ENCODE data around the gene HSPBP1. TPM values are rescaled to one million over a fixed set of nuclear protein-coding genes. Genes with fewer than 3 reads are reported as not detected.

The HSPBP1 gene
- total RNA-seq, 1 donor from 2014 or later, result 15.0 TPM

DNA sequence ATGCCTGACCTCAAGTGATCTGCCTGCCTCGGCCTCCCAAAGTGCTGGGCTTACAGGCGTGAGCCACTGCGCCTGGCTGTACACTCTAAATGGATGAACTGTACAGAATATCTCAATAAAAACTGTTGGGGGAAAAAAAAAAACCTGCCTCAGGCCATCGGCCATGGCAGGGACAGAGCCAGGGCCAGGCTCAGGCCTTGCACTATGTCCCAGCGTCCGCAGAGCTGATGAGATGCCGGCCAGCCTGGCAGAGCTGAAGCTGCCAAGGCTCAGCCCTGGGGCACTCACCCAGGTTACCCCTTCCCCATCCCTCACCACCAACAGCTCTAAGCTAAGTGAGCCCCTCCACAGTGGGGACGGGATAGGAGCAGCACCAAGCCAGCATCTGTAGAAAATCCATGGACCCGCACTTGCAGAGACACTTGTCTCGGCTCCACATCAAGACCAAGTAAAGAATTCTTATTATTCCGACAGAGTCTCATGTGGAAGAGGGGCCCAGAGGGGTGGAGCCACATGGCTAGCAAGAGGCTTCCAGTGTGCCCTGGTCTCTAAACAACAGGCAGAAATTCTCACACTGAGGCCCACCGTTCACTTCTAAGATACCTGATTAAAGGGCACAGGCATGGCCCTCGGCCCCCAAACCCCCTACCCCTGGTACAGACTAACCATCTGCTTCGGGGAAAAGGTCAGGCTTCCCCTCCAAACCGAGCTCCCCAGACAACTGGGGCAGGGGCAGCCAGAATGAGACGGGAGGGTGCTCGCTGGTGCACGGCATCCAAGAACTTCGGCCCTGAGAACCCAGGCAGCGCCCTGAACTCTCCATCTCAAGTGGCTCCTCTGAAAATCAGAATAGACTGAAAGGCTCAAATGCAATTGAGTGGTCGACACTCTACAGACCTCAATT lies 26.9 kb downstream of the HSPBP1 start:
- no peaks in the 10 kb centered on the region for H3K9me3 ChIP-seq (ENCODE audit: low read depth)
- no peak for DNase-seq (ENCODE audit: low spot score)
- Mint-ChIP-seq H3K27ac (peak overlapping the region; percentile 42), H3K4me1 (peaks cover 44% of the 10 kb centered on the region), H3K27me3 (ENCODE audit: insufficient read depth, low read depth) (peaks cover 2% of the 10 kb centered on the region), H3K4me3 (peak overlapping the region; percentile 41), H3K36me3 (no peaks in the 10 kb centered on the region), H3K9me3 (no peaks in the 10 kb centered on the region)
- no peaks in the 10 kb centered on the region for H3F3A ChIP-seq (ENCODE audit: low read depth)
- H3K4me2 ChIP-seq, result no peak overlapping the region
- peaks cover 100% of the 10 kb centered on the region for H4K20me1 ChIP-seq (ENCODE audit: low read depth)
- H3K27me3 ChIP-seq, result no peaks in the 10 kb centered on the region
- H3K27ac ChIP-seq, result no peak overlapping the region
- TF ChIP-seq EZH2 (IDR thresholded peaks at IDR 0.05), result no peak
- TF ChIP-seq EZH2phosphoT487 (IDR thresholded peaks at IDR 0.05), result no peak
- TF ChIP-seq, protein P1, sequence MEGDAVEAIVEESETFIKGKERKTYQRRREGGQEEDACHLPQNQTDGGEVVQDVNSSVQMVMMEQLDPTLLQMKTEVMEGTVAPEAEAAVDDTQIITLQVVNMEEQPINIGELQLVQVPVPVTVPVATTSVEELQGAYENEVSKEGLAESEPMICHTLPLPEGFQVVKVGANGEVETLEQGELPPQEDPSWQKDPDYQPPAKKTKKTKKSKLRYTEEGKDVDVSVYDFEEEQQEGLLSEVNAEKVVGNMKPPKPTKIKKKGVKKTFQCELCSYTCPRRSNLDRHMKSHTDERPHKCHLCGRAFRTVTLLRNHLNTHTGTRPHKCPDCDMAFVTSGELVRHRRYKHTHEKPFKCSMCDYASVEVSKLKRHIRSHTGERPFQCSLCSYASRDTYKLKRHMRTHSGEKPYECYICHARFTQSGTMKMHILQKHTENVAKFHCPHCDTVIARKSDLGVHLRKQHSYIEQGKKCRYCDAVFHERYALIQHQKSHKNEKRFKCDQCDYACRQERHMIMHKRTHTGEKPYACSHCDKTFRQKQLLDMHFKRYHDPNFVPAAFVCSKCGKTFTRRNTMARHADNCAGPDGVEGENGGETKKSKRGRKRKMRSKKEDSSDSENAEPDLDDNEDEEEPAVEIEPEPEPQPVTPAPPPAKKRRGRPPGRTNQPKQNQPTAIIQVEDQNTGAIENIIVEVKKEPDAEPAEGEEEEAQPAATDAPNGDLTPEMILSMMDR (IDR thresholded peaks at IDR 0.05), result no peak
- no peak overlapping the region for H2AFZ ChIP-seq (replicated peaks)
- H3K79me2 ChIP-seq (ENCODE audit: low read depth), result peaks cover 97% of the 10 kb centered on the region
- H3K36me3 ChIP-seq, result no peaks in the 10 kb centered on the region
- no peak overlapping the region for H3K4me3 ChIP-seq
- H3K4me1 ChIP-seq, result peaks cover 12% of the 10 kb centered on the region
- H3K9ac ChIP-seq, result peak overlapping the region; percentile 10

DNA sequence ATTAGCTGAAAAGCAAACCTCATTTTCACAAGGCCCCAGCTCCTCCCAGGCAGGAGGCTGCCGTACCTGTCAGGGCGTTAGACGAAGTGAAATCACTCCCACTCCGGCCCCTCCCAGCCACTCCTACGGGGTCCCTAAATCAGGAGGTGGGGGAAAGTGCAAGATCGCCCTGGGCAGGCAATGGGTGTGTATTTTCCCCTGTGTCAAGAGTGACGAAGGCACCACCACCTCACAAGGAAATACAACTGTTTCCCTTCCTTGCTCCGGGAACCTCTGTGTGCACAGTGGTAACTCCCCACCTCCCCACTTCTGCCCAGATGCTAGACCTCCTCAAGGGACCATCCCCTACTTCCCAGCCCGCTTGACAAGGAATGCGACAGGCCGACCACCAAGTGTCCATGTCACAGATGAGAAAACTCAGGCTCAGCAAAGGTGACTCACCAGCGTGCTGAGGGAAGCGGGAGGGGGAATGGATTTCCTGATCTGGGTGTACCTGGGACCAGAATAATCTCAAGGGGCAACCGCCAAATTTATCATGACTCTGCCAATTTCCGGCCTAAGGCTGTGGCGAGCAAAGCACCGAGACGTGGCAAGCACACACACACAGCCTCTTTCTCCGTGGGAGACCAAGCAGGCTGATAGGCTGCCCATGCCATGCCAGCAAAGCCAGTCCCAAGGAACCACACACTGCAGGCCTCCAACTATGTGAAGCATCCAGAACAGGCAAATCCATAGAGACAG lies 28.4 kb downstream of the HSPBP1 start:
- Mint-ChIP-seq H3K4me3 (no peak overlapping the region), H3K27me3 (ENCODE audit: insufficient read depth, low read depth) (peaks cover 2% of the 10 kb centered on the region), H3K9me3 (no peaks in the 10 kb centered on the region), H3K36me3 (no peaks in the 10 kb centered on the region), H3K27ac (no peak overlapping the region), H3K4me1 (peaks cover 31% of the 10 kb centered on the region)
- Histone ChIP-seq H4K20me1 (ENCODE audit: low read depth) (peaks cover 96% of the 10 kb centered on the region), H3K27ac (no peak overlapping the region), H3K79me2 (ENCODE audit: low read depth) (peaks cover 90% of the 10 kb centered on the region), H3K27me3 (no peaks in the 10 kb centered on the region), H3K9me3 (ENCODE audit: low read depth) (no peaks in the 10 kb centered on the region), H2AFZ (replicated peaks) (no peak overlapping the region), H3K4me3 (no peak overlapping the region), H3K4me2 (no peak overlapping the region), H3F3A (ENCODE audit: low read depth) (no peaks in the 10 kb centered on the region), H3K4me1 (peaks cover 1% of the 10 kb centered on the region), H3K36me3 (no peaks in the 10 kb centered on the region), H3K9ac (peak overlapping the region; percentile 43)
- TF ChIP-seq EZH2 (IDR thresholded peaks at IDR 0.05) (no peak), EZH2phosphoT487 (IDR thresholded peaks at IDR 0.05) (no peak)
- TF ChIP-seq, protein P1 (IDR thresholded peaks at IDR 0.05), result no peak
- no peak for DNase-seq (ENCODE audit: low spot score)

DNA sequence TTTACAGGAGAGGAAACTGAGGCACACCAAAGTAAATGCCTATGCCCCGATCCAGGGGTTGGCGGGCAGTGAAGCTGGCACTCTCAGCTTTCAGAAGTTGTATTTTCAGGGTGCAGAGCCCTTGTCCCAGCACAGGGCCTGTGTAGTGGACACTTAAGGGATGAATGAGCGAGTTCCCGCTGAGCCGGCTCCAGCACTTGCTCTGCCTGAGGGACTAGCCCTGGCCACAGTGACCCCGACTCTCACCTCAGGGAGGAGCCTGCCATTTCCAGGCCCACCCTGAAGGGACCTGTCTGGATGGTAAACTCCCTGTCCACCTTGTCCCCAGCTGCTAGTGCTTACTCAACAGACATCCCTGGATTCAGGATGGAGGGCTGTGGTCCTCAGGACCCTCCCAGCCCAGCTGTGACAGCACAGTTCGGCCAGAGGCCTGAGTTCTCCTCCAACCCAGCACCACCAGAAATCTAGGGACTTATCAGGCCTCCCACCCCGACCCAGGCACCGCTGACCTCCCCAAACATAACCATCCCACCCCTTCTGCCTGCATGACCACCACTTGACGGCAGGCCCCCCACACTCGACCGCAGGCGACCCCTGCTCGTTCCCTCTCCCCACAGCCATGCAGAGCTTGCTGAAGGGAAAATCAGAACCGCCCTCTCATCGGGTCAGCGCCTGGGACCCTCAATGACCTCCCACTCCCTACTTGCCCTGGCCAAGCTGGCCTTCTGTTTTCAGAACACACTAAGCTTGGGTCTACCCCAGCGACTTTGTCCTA lies 29.5 kb downstream of the HSPBP1 start:
- H3K27ac Mint-ChIP-seq, result peak overlapping the region; percentile 35
- Histone ChIP-seq H4K20me1 (ENCODE audit: low read depth) (peaks cover 85% of the 10 kb centered on the region), H3K27me3 (no peaks in the 10 kb centered on the region), H3K9ac (no peak overlapping the region), H3K79me2 (ENCODE audit: low read depth) (peaks cover 79% of the 10 kb centered on the region), H3K4me2 (no peak overlapping the region), H3F3A (ENCODE audit: low read depth) (no peaks in the 10 kb centered on the region), H3K36me3 (no peaks in the 10 kb centered on the region), H3K27ac (no peak overlapping the region), H2AFZ (replicated peaks) (no peak overlapping the region), H3K9me3 (ENCODE audit: low read depth) (no peaks in the 10 kb centered on the region), H3K4me1 (no peaks in the 10 kb centered on the region), H3K4me3 (no peak overlapping the region)
- H3K36me3 Mint-ChIP-seq, result no peaks in the 10 kb centered on the region
- H3K27me3 Mint-ChIP-seq (ENCODE audit: insufficient read depth, low read depth), result peaks cover 2% of the 10 kb centered on the region
- no peak for DNase-seq (ENCODE audit: low spot score)
- peaks cover 21% of the 10 kb centered on the region for H3K4me1 Mint-ChIP-seq
- no peak for TF ChIP-seq EZH2phosphoT487 (IDR thresholded peaks at IDR 0.05)
- TF ChIP-seq, protein P1 (IDR thresholded peaks at IDR 0.05), result no peak
- TF ChIP-seq EZH2 (IDR thresholded peaks at IDR 0.05), result no peak
- H3K9me3 Mint-ChIP-seq, result no peaks in the 10 kb centered on the region
- no peak overlapping the region for H3K4me3 Mint-ChIP-seq

Data from neural progenitor cell (in vitro differentiated cells).